GM10248 (cell line): Measurements from ENCODE around the gene SERGEF.
A peak's percentile ranks its signal among the peaks of the same experiment; 100 is the strongest.

ENCODE experiments used
- CTCF ChIA-PET: fragments of 300-600 bp; sonication (Branson Sonifier 250); formaldehyde crosslinking; extraction: SDS; loops from one replicate; lab custom pipeline; 2021; ENCODE audit warnings: antibody characterized with exemption; lab: Yijun Ruan, JAX
- POLR2A ChIA-PET: fragments of 350-650 bp; sonication (Branson Sonifier 250); formaldehyde crosslinking; extraction: SDS; loops from one replicate; lab custom pipeline; 2020; ENCODE audit warnings: antibody characterized with exemption; lab: Yijun Ruan, JAX
- DNase-seq: peaks from one replicate; pipeline ENCODE4 v3.0.0; 2012; ENCODE audit errors: extremely low spot score
- CTCF ChIP-seq: IDR thresholded peaks from 2 replicates; pipeline ENCODE4 v1.5.1; 2012; ENCODE audit warnings: mild to moderate bottlenecking, low read depth; ENCODE audit errors: extremely low read depth, missing control alignments, control extremely low read depth

Gene SERGEF

GRCh38 chr11:18012906-18013781 is at the start of gene SERGEF:
TSS of gene SERGEF (minus strand) at chr11:18013047. CDS start at chr11:18013010, 37 bp downstream.
- TF ChIP-seq CTCF: no peak
- ChIA-PET POLR2A (no interaction called here), CTCF (interaction anchor here (0.6 to 1.4 kb wide), 8 partner anchors 10 to 255 kb away, joined by 3 to 5 read pairs (median 3); partner anchors contain the start of gene SAAL1)
- DNase-seq: peak; percentile 98

- CTCF ChIA-PET: no interaction called here
- no peak for TF ChIP-seq CTCF
- POLR2A ChIA-PET: no interaction called here
- DNase-seq: no peak
Measured at GRCh38 chr11:18061351-18061750, 48.5 kb upstream of the SERGEF start.

- TF ChIP-seq CTCF: no peak
- DNase-seq: no peak
- ChIA-PET CTCF (interaction anchor here (1.1 kb wide), 1 partner anchor 59 kb away, joined by 4 read pairs; no protein-coding TSS in a partner anchor), POLR2A (no interaction called here)
Measured at GRCh38 chr11:18056561-18057181, 43.8 kb upstream of the SERGEF start.

- POLR2A ChIA-PET: no interaction called here
- no peak for TF ChIP-seq CTCF
- no peak for DNase-seq
- CTCF ChIA-PET: no interaction called here
Measured at GRCh38 chr11:18054511-18055103, 41.8 kb upstream of the SERGEF start.

- TF ChIP-seq CTCF: no peak
- CTCF ChIA-PET: no interaction called here
- no peak for DNase-seq
- POLR2A ChIA-PET: no interaction called here
Measured at GRCh38 chr11:18050848-18051247, 38.0 kb upstream of the SERGEF start.

- CTCF ChIA-PET: no interaction called here
- no peak for TF ChIP-seq CTCF
- DNase-seq: no peak
- POLR2A ChIA-PET: no interaction called here
Measured at GRCh38 chr11:18046116-18046777, 33.4 kb upstream of the SERGEF start, which contains the start of gene TPH1. TSS of gene TPH1 (minus strand) at chr11:18046269. CDS start at chr11:18040762, 5,507 bp downstream.
